Trophoblast cell (in vitro differentiated cells and primary cell): ENCODE measurements around the gene GAL3ST2.

ENCODE experiments used
- DNase-seq, 2 donors: peaks; one replicate each; pipeline ENCODE4 v3.0.0-alpha.2; 2016
- H2AFZ ChIP-seq: 2 replicates; pipeline ENCODE4 v1.6.1; 2013; ENCODE audit warnings: low read length, moderate library complexity, mild to moderate bottlenecking; ENCODE audit not compliant: insufficient read depth, poor library complexity
- H2AK5ac ChIP-seq: 2 replicates; pipeline ENCODE4 v1.6.1; 2013; ENCODE audit warnings: mild to moderate bottlenecking, low read length
- H2BK120ac ChIP-seq: 2 replicates; pipeline ENCODE4 v1.6.1; 2013; ENCODE audit warnings: low read length, mild to moderate bottlenecking, moderate library complexity; ENCODE audit not compliant: insufficient read depth, poor library complexity
- H2BK12ac ChIP-seq: 2 replicates; pipeline ENCODE4 v1.6.1; 2013; ENCODE audit warnings: mild to moderate bottlenecking, low read length, moderate library complexity
- H2BK5ac ChIP-seq: 2 replicates; pipeline ENCODE4 v1.6.1; 2013; ENCODE audit warnings: low read length, low read depth, moderate library complexity, mild to moderate bottlenecking; ENCODE audit not compliant: poor library complexity
- H3K14ac ChIP-seq: 2 replicates; pipeline ENCODE4 v1.6.1; 2013; ENCODE audit warnings: mild to moderate bottlenecking, low read length
- H3K18ac ChIP-seq: 2 replicates; pipeline ENCODE4 v1.6.1; 2013; ENCODE audit warnings: mild to moderate bottlenecking, low read length
- H3K23ac ChIP-seq: 2 replicates; pipeline ENCODE4 v1.6.1; 2013; ENCODE audit warnings: low read length
- H3K27ac ChIP-seq: 2 replicates; pipeline ENCODE4 v1.5.1; 2013; ENCODE audit warnings: low read depth, mild to moderate bottlenecking, inconsistent platforms, low read length, moderate library complexity
- H3K27me3 ChIP-seq: 2 replicates; pipeline ENCODE4 v1.6.1; 2013; ENCODE audit warnings: inconsistent platforms, mild to moderate bottlenecking, low read length, moderate library complexity; ENCODE audit not compliant: insufficient read depth
- H3K36me3 ChIP-seq, 2 experiments: 1 replicate in 1 of 2; 2 replicates in 1 of 2; pipeline ENCODE4 v1.6.1; 2013; ENCODE audit warnings: low read length in 2 of 2, mild to moderate bottlenecking in 2 of 2, moderate library complexity in 1 of 2; ENCODE audit not compliant: insufficient read depth in 2 of 2, control insufficient read depth in 1 of 2
- H3K4ac ChIP-seq: 2 replicates; pipeline ENCODE4 v1.6.1; 2013; ENCODE audit warnings: low read depth, mild to moderate bottlenecking, low read length, moderate library complexity
- H3K4me1 ChIP-seq, 2 experiments: 1 replicate in 1 of 2; 2 replicates in 1 of 2; pipeline ENCODE4 v1.6.1; 2013; ENCODE audit warnings: low read length in 2 of 2, mild to moderate bottlenecking in 2 of 2, moderate library complexity in 1 of 2; ENCODE audit not compliant: insufficient read depth in 2 of 2, control insufficient read depth in 1 of 2
- H3K4me2 ChIP-seq: 2 replicates; pipeline ENCODE4 v1.6.1; 2013; ENCODE audit warnings: inconsistent platforms, mild to moderate bottlenecking, low read length, moderate library complexity
- H3K4me3 ChIP-seq: 2 replicates; pipeline ENCODE4 v1.5.1; 2013; ENCODE audit warnings: mild to moderate bottlenecking, low read depth, low read length, inconsistent platforms
- H3K79me1 ChIP-seq: one replicate; pipeline ENCODE4 v1.6.1; 2013; ENCODE audit warnings: low read length
- H3K79me2 ChIP-seq: 2 replicates; pipeline ENCODE4 v1.6.1; 2013; ENCODE audit warnings: low read length, mild to moderate bottlenecking; ENCODE audit not compliant: control insufficient read depth, insufficient read depth, poor library complexity
- H3K9ac ChIP-seq: 2 replicates; pipeline ENCODE4 v1.6.1; 2013; ENCODE audit warnings: mild to moderate bottlenecking, low read length
- H3K9me3 ChIP-seq: 2 replicates; pipeline ENCODE4 v1.6.1; 2013; ENCODE audit warnings: low read depth, mild to moderate bottlenecking, control low read depth, inconsistent platforms, low read length; ENCODE audit not compliant: insufficient read depth
- H4K12ac ChIP-seq: 2 replicates; pipeline ENCODE4 v1.6.1; 2013; ENCODE audit warnings: low read depth, mild to moderate bottlenecking, low read length, moderate library complexity
- H4K8ac ChIP-seq: 2 replicates; pipeline ENCODE4 v1.6.1; 2013; ENCODE audit warnings: low read depth, mild to moderate bottlenecking, low read length, moderate library complexity
- H4K91ac ChIP-seq: one replicate; pipeline ENCODE4 v1.6.1; 2013; ENCODE audit warnings: low read depth, mild to moderate bottlenecking, low read length, moderate library complexity
- WGBS: extraction: QIAGEN DNeasy Blood & Tissue Kit; methylation state at CpG from one replicate; pipeline ENCODE4 v1.1.7; 2013; ENCODE audit warnings: missing lambda C conversion rate; ENCODE audit not compliant: insufficient read length, insufficient coverage; ENCODE audit errors: extremely low coverage; 5-methylcytosine and 5-hydroxymethylcytosine counted together

GAL3ST2 gene

DNA sequence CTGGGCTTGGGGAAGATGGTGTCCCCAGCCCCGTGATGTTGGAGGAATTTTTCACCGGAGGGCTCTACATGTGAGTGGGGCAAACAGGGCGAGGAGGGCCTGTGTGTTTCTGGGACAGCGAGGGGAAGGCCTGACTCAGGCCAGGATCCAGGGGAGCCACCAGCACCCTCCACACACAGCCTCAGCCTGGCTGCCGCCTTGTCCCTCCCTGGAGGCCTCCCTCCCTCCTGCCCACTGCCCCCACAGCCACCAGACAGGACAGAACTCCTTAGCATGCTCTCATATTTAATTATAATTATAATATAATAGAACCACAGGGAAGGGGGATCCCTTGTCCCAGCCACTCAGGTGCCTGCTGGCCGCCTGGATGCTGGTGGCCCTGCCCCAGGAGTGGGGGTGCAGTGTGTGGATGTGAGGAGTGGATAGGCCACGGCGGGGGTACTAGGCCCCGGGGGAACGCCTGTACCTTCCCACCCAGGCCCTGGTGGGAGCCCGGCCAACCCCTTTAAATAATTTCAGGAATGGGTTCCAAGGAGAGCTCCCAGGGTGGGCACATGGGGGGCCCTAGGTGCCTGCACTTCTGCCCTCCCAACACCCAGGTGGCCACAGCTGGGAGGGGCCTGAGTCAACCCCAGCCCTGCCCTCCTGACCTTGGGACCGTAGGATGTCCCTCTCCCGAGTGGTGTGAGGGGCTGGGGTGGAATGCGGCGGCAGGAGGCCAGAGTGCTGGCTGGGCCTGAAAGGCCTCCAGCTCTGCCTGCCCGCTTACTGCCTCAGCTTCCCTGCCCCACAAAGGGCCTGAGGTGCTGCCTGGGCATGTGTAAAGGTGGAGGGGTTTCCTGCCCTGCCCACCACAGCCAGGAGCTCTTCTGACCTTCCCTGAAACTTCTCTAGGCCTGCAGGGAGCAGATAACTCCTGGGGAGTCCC lies 73.3 kb downstream of the GAL3ST2 start:
- no peak overlapping the region for H3K9ac ChIP-seq
- no peak overlapping the region for H4K8ac ChIP-seq
- H2BK120ac ChIP-seq, result no peak overlapping the region
- H3K23ac ChIP-seq, result no peak overlapping the region
- no peak for DNase-seq
- H2BK5ac ChIP-seq, result no peak overlapping the region
- peaks cover 10% of the 10 kb centered on the region for H3K27me3 ChIP-seq
- H3K36me3 ChIP-seq, result no peaks in the 10 kb centered on the region
- no peak overlapping the region for H4K91ac ChIP-seq
- no peak overlapping the region for H2AFZ ChIP-seq
- H3K79me1 ChIP-seq, result no peaks in the 10 kb centered on the region
- H3K79me2 ChIP-seq, result no peaks in the 10 kb centered on the region
- H3K4me3 ChIP-seq, result no peak overlapping the region
- H3K18ac ChIP-seq, result no peak overlapping the region
- no peak overlapping the region for H4K12ac ChIP-seq
- no CpG with 5 or more reads among the region's 16 CpGs for WGBS
- H3K4me2 ChIP-seq, result no peak overlapping the region
- no peak overlapping the region for H2AK5ac ChIP-seq
- no peak overlapping the region for H3K14ac ChIP-seq
- H3K4me1 ChIP-seq, result no peaks in the 10 kb centered on the region
- no peak overlapping the region for H3K27ac ChIP-seq
- H3K4ac ChIP-seq, result no peak overlapping the region
- no peak overlapping the region for H2BK12ac ChIP-seq
- H3K9me3 ChIP-seq, result peaks cover 3% of the 10 kb centered on the region

DNA sequence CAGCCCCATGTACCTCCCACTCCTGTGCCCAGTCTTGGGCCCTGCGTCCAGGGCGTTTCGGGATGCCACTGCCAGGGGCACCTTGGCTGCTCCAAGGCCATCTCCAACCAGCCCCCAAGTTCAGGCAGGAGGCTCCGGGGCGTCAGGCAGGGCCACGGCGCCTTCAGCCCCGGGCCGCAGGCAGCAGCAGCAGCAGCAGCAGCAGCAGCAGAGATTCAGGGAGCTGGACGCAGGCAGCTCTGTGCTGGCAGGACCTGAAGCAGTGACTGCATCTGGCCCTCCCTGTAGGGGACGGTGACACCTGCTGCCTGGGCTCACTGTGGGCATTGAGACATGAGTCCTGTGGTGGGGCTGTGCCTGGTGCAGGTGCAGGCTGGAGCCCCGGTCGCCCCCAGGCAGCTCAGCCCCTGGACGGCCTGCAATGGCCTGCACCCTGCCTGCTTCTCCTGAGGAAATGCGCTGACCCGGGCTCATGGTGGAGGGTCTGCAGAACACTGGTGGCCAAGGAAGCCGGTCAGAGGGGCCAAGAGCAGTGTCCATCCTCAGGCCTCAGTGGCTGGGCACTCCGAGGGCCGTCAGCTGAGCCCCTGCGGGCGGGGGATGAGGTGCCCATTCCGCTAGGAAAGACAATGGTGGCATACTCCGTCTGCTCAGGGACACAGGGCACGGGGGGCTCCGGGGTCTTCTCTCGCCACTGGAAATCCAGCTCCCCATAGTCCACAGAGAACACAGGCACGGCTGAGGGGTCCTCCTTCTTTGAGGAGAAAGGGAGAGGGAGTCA lies 74.1 kb downstream of the GAL3ST2 start:
- no peak overlapping the region for H3K18ac ChIP-seq
- no peak overlapping the region for H2BK5ac ChIP-seq
- no peak overlapping the region for H3K4me2 ChIP-seq
- H3K9ac ChIP-seq, result no peak overlapping the region
- peaks cover 3% of the 10 kb centered on the region for H3K9me3 ChIP-seq
- H3K4me3 ChIP-seq, result no peak overlapping the region
- H2BK12ac ChIP-seq, result no peak overlapping the region
- H2AK5ac ChIP-seq, result no peak overlapping the region
- no peak overlapping the region for H2BK120ac ChIP-seq
- no peaks in the 10 kb centered on the region for H3K79me2 ChIP-seq
- no peak for DNase-seq
- WGBS, result no CpG with 5 or more reads among the region's 27 CpGs
- H3K27ac ChIP-seq, result no peak overlapping the region
- H3K79me1 ChIP-seq, result no peaks in the 10 kb centered on the region
- H3K4ac ChIP-seq, result no peak overlapping the region
- H2AFZ ChIP-seq, result no peak overlapping the region
- H3K27me3 ChIP-seq, result peaks cover 5% of the 10 kb centered on the region
- H4K91ac ChIP-seq, result no peak overlapping the region
- H4K12ac ChIP-seq, result no peak overlapping the region
- H3K23ac ChIP-seq, result no peak overlapping the region
- no peaks in the 10 kb centered on the region for H3K4me1 ChIP-seq
- H3K14ac ChIP-seq, result no peak overlapping the region
- H4K8ac ChIP-seq, result no peak overlapping the region
- H3K36me3 ChIP-seq, result no peaks in the 10 kb centered on the region

DNA sequence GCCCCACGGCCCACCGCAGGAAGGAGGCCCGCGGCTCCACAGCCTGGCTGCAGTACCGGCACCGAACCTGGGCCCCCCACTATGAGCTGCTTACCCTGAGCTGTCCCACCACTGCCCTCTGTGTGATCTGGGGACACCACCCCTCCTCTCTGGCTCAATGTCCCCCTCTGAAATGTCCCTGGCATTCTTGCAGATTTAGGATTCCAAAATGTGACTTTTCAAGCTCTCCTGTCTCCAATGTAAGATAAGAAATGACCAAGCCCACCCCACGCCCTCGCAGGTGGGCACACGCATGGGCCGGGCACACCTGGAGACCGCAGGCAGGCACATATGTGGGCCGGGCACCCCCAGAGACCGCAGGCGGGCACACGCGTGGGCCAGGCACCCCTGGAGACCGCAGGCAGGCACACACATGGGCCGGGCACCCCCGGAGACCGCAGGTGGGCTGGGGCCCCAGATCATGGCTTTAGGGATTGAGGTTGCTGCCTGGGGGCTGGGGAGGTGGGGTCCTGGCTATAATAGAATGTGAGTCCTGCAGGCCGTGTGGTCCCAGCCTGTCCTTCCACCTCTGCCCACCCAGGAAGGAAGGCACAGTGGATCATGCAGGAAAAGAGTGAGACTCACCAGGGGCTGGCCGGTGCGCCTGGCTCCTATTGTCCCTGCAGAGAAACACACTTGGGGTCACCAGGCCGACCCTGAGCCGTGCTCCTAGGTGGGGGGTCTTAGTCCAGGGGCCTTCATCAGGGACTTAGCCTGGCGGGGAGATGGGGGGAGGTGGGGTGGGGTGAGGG lies 74.9 kb downstream of the GAL3ST2 start:
- Histone ChIP-seq H3K4me1 (no peaks in the 10 kb centered on the region), H3K4me2 (no peak overlapping the region)
- whole genome bisulfite sequencing, result no CpG with 5 or more reads among the region's 26 CpGs

More for the DNA sequence above, 74.9 kb downstream of the GAL3ST2 start:
- Histone ChIP-seq H3K9ac (no peak overlapping the region), H3K36me3 (no peaks in the 10 kb centered on the region), H3K79me1 (no peaks in the 10 kb centered on the region), H3K14ac (no peak overlapping the region), H3K23ac (no peak overlapping the region), H2BK12ac (no peak overlapping the region), H3K9me3 (peaks cover 3% of the 10 kb centered on the region), H3K4ac (no peak overlapping the region), H3K27me3 (peaks cover under 1% of the 10 kb centered on the region), H2AK5ac (no peak overlapping the region), H2AFZ (no peak overlapping the region), H4K8ac (no peak overlapping the region), H2BK5ac (no peak overlapping the region), H2BK120ac (no peak overlapping the region), H3K4me3 (no peak overlapping the region), H3K27ac (no peak overlapping the region), H3K79me2 (no peaks in the 10 kb centered on the region), H4K91ac (no peak overlapping the region), H4K12ac (no peak overlapping the region), H3K18ac (no peak overlapping the region)
- DNase-seq, result no peak
